Natural killer cell (primary cell): ENCODE measurements around the gene FRS2. TPM values are rescaled to one million over a fixed set of nuclear protein-coding genes. Genes with fewer than 3 reads are reported as not detected.

Experiments used
- ATAC-seq, 3 donors: fragments of 150-1000 bp in 2 of 3; fragments of 200-7000 bp in 1 of 3; cut with Tn5 transposase; 1 replicate in 1 of 3; 2 replicates in 2 of 3; pipeline ENCODE4 v1.10.0; 2021; ENCODE audit warnings: mild to moderate bottlenecking in 2 of 3, moderate library complexity in 2 of 3
- DNase-seq, 2 donors: peaks; one replicate each; pipeline versions ENCODE4 v3.0.0 to v3.0.0-alpha.2; 2013 to 2021; ENCODE audit warnings: mixed read lengths in 1 of 2
- H3K27ac ChIP-seq: one replicate; pipeline ENCODE4 v1.5.1; 2013; ENCODE audit warnings: mild to moderate bottlenecking, low read length
- H3K27me3 ChIP-seq: one replicate; pipeline ENCODE4 v1.6.1; 2013; ENCODE audit warnings: low read length; ENCODE audit not compliant: control insufficient read depth, insufficient read depth
- H3K36me3 ChIP-seq: one replicate; pipeline ENCODE4 v1.6.1; 2013; ENCODE audit warnings: low read length; ENCODE audit not compliant: control insufficient read depth, insufficient read depth
- H3K4me1 ChIP-seq: one replicate; pipeline ENCODE4 v1.6.1; 2013; ENCODE audit warnings: low read length; ENCODE audit not compliant: control insufficient read depth, insufficient read depth
- H3K4me3 ChIP-seq: one replicate; pipeline ENCODE4 v1.5.1; 2013; ENCODE audit warnings: low read length
- H3K9me3 ChIP-seq: one replicate; pipeline ENCODE4 v1.6.1; 2013; ENCODE audit warnings: low read length; ENCODE audit not compliant: control insufficient read depth, insufficient read depth
- H3K27ac Mint-ChIP-seq, 2 donors: one replicate each; pipeline ENCODE4 v1.8.0; 2022; ENCODE audit warnings: mild to moderate bottlenecking in 2 of 2, mixed read lengths in 2 of 2, moderate library complexity in 1 of 2
- H3K27me3 Mint-ChIP-seq, 2 donors: one replicate each; pipeline ENCODE4 v1.8.0; 2022; ENCODE audit warnings: low read depth in 2 of 2, mixed read lengths in 2 of 2
- H3K36me3 Mint-ChIP-seq: one replicate; pipeline ENCODE4 v1.8.0; 2022; ENCODE audit warnings: mixed read lengths
- H3K4me1 Mint-ChIP-seq, 2 donors: one replicate each; pipeline ENCODE4 v1.8.0; 2022; ENCODE audit warnings: mixed read lengths in 2 of 2
- H3K4me3 Mint-ChIP-seq: one replicate; pipeline ENCODE4 v1.8.0; 2022; ENCODE audit warnings: mild to moderate bottlenecking, moderate library complexity, mixed read lengths
- H3K9me3 Mint-ChIP-seq, 2 donors: one replicate each; pipeline ENCODE4 v1.8.0; 2022; ENCODE audit warnings: mixed read lengths in 2 of 2
- whole genome bisulfite sequencing: methylation state at CpG from one replicate; pipeline ENCODE4 v1.1.7; 2013; ENCODE audit warnings: missing lambda C conversion rate; ENCODE audit not compliant: insufficient coverage; 5-methylcytosine and 5-hydroxymethylcytosine counted together
- intact Hi-C: fragments of 100-400 bp; cut with micrococcal nuclease; formaldehyde crosslinking; loops from one replicate; pipeline ENCODE4 v1.14.2; 2022
- total RNA-seq, 4 donors: library from RNA; stranded (reverse); fragments of 120-200 nt in 1 of 4; gene quantifications; one replicate each; pipeline versions ENCODE4 v1.2.3 to v1.2.4, GENCODE V29; 2013 to 2022
- TF ChIP-seq, protein P1 (sequence below): fragments of 200-600 bp; IDR thresholded peaks from one replicate; pipeline ENCODE4 v1.8.0; 2022; ENCODE audit warnings: antibody characterized with exemption

Gene FRS2
- total RNA-seq, 3 donors from 2014 or later (not counting 1 experiment from before 2014, with no cell fraction given), result 25.6 to 33.8 (median 28.2) TPM

DNA sequence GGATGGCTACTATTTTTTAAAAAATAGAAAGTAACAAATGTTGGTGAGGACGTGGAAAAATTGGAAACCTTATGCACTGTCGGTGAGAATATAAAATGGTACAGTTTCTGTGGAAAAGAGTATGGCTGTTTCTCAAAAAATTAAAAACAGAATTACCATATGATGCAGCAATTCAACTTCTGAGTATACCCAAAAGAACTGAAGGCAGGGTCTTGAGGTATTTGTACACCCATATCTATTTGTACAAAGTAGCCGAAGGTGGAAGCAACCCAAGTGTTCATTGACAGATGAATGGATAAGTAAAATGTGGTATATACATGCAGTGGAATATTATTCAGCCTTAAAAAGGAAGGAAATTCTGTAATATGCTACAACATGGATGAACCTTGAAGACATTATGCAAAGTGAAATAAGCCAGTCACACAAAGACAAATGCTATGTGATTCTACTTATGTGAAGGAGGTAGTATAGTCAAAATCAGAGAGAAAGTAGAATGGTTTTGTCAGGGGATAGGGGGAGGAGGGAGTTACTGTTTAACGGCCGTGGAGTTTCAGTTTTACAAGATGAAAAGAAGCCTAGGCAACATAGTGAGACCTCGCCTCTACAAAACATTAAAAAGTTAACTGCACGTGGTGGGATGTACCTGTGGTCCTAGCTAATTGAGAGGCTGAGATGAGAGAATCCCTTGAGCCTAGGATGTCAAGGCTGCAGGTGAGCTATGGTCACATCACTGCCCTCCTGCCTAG lies 76.7 kb downstream of the FRS2 start:
- peaks cover 4% of the 10 kb centered on the region for H3K9me3 ChIP-seq
- Mint-ChIP-seq H3K27ac (no peak overlapping the region), H3K4me3 (no peak overlapping the region), H3K36me3 (peaks cover 8% of the 10 kb centered on the region), H3K27me3 (no peaks in the 10 kb centered on the region), H3K4me1 (peaks cover 0 to 4% of the 10 kb centered on the region in 2 donors), H3K9me3 (peaks cover 5% of the 10 kb centered on the region in 2 donors)
- DNase-seq (no peak), ATAC-seq (no peak)
- intact Hi-C loops, result no loop called here
- TF ChIP-seq, protein P1, sequence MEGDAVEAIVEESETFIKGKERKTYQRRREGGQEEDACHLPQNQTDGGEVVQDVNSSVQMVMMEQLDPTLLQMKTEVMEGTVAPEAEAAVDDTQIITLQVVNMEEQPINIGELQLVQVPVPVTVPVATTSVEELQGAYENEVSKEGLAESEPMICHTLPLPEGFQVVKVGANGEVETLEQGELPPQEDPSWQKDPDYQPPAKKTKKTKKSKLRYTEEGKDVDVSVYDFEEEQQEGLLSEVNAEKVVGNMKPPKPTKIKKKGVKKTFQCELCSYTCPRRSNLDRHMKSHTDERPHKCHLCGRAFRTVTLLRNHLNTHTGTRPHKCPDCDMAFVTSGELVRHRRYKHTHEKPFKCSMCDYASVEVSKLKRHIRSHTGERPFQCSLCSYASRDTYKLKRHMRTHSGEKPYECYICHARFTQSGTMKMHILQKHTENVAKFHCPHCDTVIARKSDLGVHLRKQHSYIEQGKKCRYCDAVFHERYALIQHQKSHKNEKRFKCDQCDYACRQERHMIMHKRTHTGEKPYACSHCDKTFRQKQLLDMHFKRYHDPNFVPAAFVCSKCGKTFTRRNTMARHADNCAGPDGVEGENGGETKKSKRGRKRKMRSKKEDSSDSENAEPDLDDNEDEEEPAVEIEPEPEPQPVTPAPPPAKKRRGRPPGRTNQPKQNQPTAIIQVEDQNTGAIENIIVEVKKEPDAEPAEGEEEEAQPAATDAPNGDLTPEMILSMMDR, result no peak
- WGBS, result 79% methylated on average over 7 of the region's 7 CpGs
- H3K4me1 ChIP-seq, result no peaks in the 10 kb centered on the region
- no peaks in the 10 kb centered on the region for H3K27me3 ChIP-seq
- H3K27ac ChIP-seq, result no peak overlapping the region
- H3K4me3 ChIP-seq, result no peak overlapping the region
- no peaks in the 10 kb centered on the region for H3K36me3 ChIP-seq

DNA sequence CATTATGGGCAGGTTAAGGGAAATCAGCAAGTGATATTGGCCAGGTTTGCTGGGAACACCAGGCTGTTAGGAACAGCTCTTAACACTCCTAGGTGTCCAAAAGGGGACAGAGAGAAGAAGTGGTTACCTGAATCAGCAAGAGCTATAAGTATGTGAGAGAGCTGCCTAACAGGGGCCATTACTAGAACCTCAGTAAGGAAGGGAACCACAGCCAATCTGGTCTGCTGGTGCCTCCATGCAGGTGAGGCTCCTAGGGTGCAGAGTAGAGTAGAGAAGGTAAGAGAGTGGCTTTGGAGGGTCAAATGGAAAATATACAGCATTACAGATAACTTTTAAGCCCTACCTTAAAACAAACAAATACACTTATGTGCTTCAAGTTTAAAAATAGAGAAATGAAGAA lies 78.5 kb downstream of the FRS2 start:
- no peaks in the 10 kb centered on the region for H3K27me3 Mint-ChIP-seq
- Histone ChIP-seq H3K4me3 (no peak overlapping the region), H3K36me3 (no peaks in the 10 kb centered on the region), H3K9me3 (peaks cover 4% of the 10 kb centered on the region), H3K27me3 (no peaks in the 10 kb centered on the region), H3K27ac (no peak overlapping the region), H3K4me1 (no peaks in the 10 kb centered on the region)
- intact Hi-C loops, result no loop called here
- H3K4me3 Mint-ChIP-seq, result no peak overlapping the region
- H3K4me1 Mint-ChIP-seq, result peaks cover 0 to 4% of the 10 kb centered on the region in 2 donors
- H3K36me3 Mint-ChIP-seq, result peaks cover 3% of the 10 kb centered on the region
- DNase-seq (no peak), ATAC-seq (no peak)
- peaks cover 0 to under 1% of the 10 kb centered on the region in 2 donors for H3K9me3 Mint-ChIP-seq
- H3K27ac Mint-ChIP-seq, result no peak overlapping the region
- TF ChIP-seq, protein P1, result no peak

DNA sequence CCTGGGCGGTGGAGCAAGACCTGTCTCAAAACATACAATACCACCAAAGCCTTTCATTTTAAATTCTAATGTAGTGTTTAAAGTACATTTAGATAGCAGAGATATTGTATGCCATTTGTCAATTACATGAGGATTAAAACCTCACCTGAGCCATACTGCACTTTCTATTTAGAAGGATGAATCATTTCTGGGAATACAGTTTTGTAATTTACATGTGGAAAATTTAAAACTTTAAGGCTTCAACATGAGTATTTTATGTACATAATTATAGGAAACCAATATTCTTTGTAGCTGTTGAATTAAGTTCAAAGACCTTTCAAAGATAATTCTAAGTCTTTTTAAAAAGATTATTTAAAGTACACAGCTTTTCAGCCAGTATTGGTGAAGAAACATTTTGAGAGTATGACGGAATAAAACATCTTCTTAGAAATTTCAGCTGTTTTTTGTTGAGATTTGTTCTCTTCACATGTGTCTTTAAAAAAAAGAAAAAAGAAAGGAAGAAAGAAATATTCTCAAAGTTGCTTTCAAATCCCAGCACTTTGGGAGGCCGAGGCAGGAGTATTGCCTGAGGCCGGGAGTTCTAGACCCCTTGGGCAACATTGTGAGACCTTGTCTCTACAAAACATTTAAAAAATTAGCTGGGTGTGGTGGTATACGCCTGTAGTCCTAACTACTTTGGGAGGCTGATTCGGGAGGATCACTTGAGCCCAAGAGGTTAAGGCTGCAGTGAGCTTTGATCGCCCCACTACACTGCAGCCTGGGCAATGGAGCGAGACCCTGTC lies 80.6 kb downstream of the FRS2 start:
- H3K4me3 Mint-ChIP-seq, result no peak overlapping the region
- peaks cover 0 to 4% of the 10 kb centered on the region in 2 donors for H3K4me1 Mint-ChIP-seq
- no peak overlapping the region for H3K27ac Mint-ChIP-seq
- intact Hi-C loops, result no loop called here
- no peaks in the 10 kb centered on the region for H3K27me3 Mint-ChIP-seq
- ATAC-seq, result no peak
- DNase-seq, result no peak
- H3K36me3 Mint-ChIP-seq, result no peaks in the 10 kb centered on the region
- H3K27ac ChIP-seq, result no peak overlapping the region
- H3K9me3 ChIP-seq, result no peaks in the 10 kb centered on the region
- no peaks in the 10 kb centered on the region for H3K9me3 Mint-ChIP-seq
- no peaks in the 10 kb centered on the region for H3K36me3 ChIP-seq
- TF ChIP-seq, protein P1, result no peak
- no peak overlapping the region for H3K4me3 ChIP-seq
- no peaks in the 10 kb centered on the region for H3K4me1 ChIP-seq
- no peaks in the 10 kb centered on the region for H3K27me3 ChIP-seq
- 100% methylated on average over 5 of the region's 8 CpGs for WGBS
